Prostate gland (tissue), 2 donors: Measurements from ENCODE around the gene MUC2.

Source experiments
- CTCF ChIP-seq, 4 experiments: fragments of 200-600 bp in 2 of 4; fragments of 450-650 bp in 2 of 4; sonication (generic) in 2 of 4; IDR thresholded peaks; 1 replicate in 3 of 4; 2 replicates in 1 of 4; pipeline ENCODE4 v1.5.1; 2016 to 2019; ENCODE audit warnings: antibody characterized with exemption in 4 of 4, mild to moderate bottlenecking in 2 of 4, moderate library complexity in 2 of 4
- POLR2A ChIP-seq: fragments of 450-650 bp; IDR thresholded peaks from one replicate; pipeline ENCODE4 v1.6.1; 2016; ENCODE audit warnings: antibody characterized with exemption, mild to moderate bottlenecking
- POLR2AphosphoS5 ChIP-seq: sonication (generic); formaldehyde crosslinking; IDR thresholded peaks from one replicate; pipeline ENCODE4 v1.6.1; 2017; ENCODE audit warnings: antibody characterized with exemption

- no peak for TF ChIP-seq CTCF (IDR thresholded peaks at IDR 0.05)
- TF ChIP-seq POLR2A, result no peak
- no peak for TF ChIP-seq POLR2AphosphoS5
Observed at GRCh38 chr11:1053121-1053901, 21.4 kb upstream of the MUC2 start.
